A172 (cell line): ENCODE measurements around the gene TSR1. TPM values are rescaled to one million over a fixed set of nuclear protein-coding genes. Genes with fewer than 3 reads are reported as not detected.

Experiments
- DNase-seq: peaks from one replicate; pipeline ENCODE4 v3.0.0-alpha.2; 2015; ENCODE audit warnings: low spot score
- total RNA-seq: library from RNA; depleted of rRNA; stranded (reverse); fragments of >200 nt; shearing (Covaris generic); gene quantifications from 2 replicates; pipeline ENCODE4 v1.2.3, GENCODE V29; 2014; rRNA removed

The TSR1 gene
- total RNA-seq: 66.9 and 86.7 TPM in 2 replicates

GRCh38 chr17:2336215-2336851 is at the start of gene TSR1:
TSR1 (minus strand) TSS chr17:2336457; CDS start chr17:2336427, 30 bp downstream.
- DNase-seq: peak; percentile 86

- no peak for DNase-seq
Observed at GRCh38 chr17:2385240-2386210, 49.3 kb upstream of the TSR1 start.

GRCh38 chr17:2384439-2385127 is 48.3 kb upstream of the TSR1 start:
- DNase-seq: no peak

- no peak for DNase-seq
Observed at GRCh38 chr17:2383628-2384167, 47.4 kb upstream of the TSR1 start.

- DNase-seq: no peak
Observed at GRCh38 chr17:2380950-2381649, 44.8 kb upstream of the TSR1 start.

GRCh38 chr17:2380226-2380922 is 44.1 kb upstream of the TSR1 start:
- DNase-seq: no peak

GRCh38 chr17:2379489-2380225 is 43.4 kb upstream of the TSR1 start:
- DNase-seq: no peak

GRCh38 chr17:2378905-2379304 is 42.6 kb upstream of the TSR1 start:
- no peak for DNase-seq

- no peak for DNase-seq
Observed at GRCh38 chr17:2377659-2378058, 41.4 kb upstream of the TSR1 start.

- no peak for DNase-seq
Observed at GRCh38 chr17:2376107-2376506, 39.9 kb upstream of the TSR1 start.

GRCh38 chr17:2375406-2375805 is 39.1 kb upstream of the TSR1 start:
- DNase-seq: no peak

- DNase-seq: no peak
Observed at GRCh38 chr17:2374549-2375285, 38.5 kb upstream of the TSR1 start.

GRCh38 chr17:2373179-2373578 is 36.9 kb upstream of the TSR1 start:
- no peak for DNase-seq

GRCh38 chr17:2372681-2373080 is 36.4 kb upstream of the TSR1 start:
- DNase-seq: no peak

GRCh38 chr17:2372180-2372579 is 35.9 kb upstream of the TSR1 start:
- no peak for DNase-seq

GRCh38 chr17:2371183-2372130 is 35.2 kb upstream of the TSR1 start:
- no peak for DNase-seq

- DNase-seq: no peak
Observed at GRCh38 chr17:2370211-2370589, 33.9 kb upstream of the TSR1 start.

GRCh38 chr17:2369551-2370210 is 33.4 kb upstream of the TSR1 start:
- DNase-seq: no peak
